CD14-positive monocyte (primary cell): ENCODE data around the gene BTC. TPM values are rescaled to one million over a fixed set of nuclear protein-coding genes. Genes with fewer than 3 reads are reported as not detected.

Experiments
- DNase-seq, 3 donors: peaks; one replicate each; pipeline ENCODE4 v3.0.0-alpha.2; 2011 to 2022
- H2AFZ ChIP-seq: 2 replicates; pipeline ENCODE4 v1.6.0; 2012; ENCODE audit warnings: mild to moderate bottlenecking, low read depth, low read length, inconsistent platforms; ENCODE audit not compliant: insufficient read depth, poor library complexity, severe bottlenecking
- H3K27ac ChIP-seq, 2 donors: 1 replicate in 1 of 2; 2 replicates in 1 of 2; pipeline ENCODE4 v1.5.1; 2012 to 2013; ENCODE audit warnings: low read length in 2 of 2, control low read depth in 1 of 2, inconsistent platforms in 1 of 2, low read depth in 1 of 2, mild to moderate bottlenecking in 1 of 2
- H3K27me3 ChIP-seq, 2 donors: one replicate each; pipeline versions ENCODE4 v1.6.0 to v1.6.1; 2011 to 2013; ENCODE audit warnings: low read length in 2 of 2; ENCODE audit not compliant: control insufficient read depth in 2 of 2, insufficient read depth in 2 of 2
- H3K36me3 ChIP-seq, 2 donors: replicated peaks in 1 of 2; 1 replicate in 1 of 2; 2 replicates in 1 of 2; pipeline versions ENCODE4 v1.5.1 to v1.6.1; 2012 to 2013; ENCODE audit warnings: low read length in 2 of 2, control low read depth in 1 of 2, inconsistent platforms in 1 of 2, mild to moderate bottlenecking in 1 of 2; ENCODE audit not compliant: insufficient read depth in 2 of 2, control insufficient read depth in 1 of 2
- H3K4me1 ChIP-seq, 2 donors: 1 replicate in 1 of 2; 2 replicates in 1 of 2; pipeline versions ENCODE4 v1.5.1 to v1.6.1; 2012 to 2013; ENCODE audit warnings: low read length in 2 of 2, control low read depth in 1 of 2, inconsistent platforms in 1 of 2, mild to moderate bottlenecking in 1 of 2, moderate library complexity in 1 of 2; ENCODE audit not compliant: insufficient read depth in 2 of 2, control insufficient read depth in 1 of 2
- H3K4me2 ChIP-seq: replicated peaks from 2 replicates; pipeline ENCODE3; 2012; ENCODE audit warnings: low read length, moderate library complexity, mild to moderate bottlenecking; ENCODE audit not compliant: poor library complexity, severe bottlenecking; ENCODE audit errors: extremely low read depth
- H3K4me3 ChIP-seq, 3 experiments: fragments of 200-600 bp in 1 of 3; sonication (generic) in 1 of 3; replicated peaks in 1 of 3; 1 replicate in 2 of 3; 2 replicates in 1 of 3; pipeline ENCODE4 v1.5.1; 2011 to 2013; ENCODE audit warnings: low read length in 3 of 3, mild to moderate bottlenecking in 3 of 3, control low read depth in 2 of 3, low read depth in 2 of 3, inconsistent platforms in 1 of 3, moderate library complexity in 1 of 3
- H3K79me2 ChIP-seq: 2 replicates; pipeline ENCODE4 v1.6.0; 2012; ENCODE audit warnings: mild to moderate bottlenecking, control low read depth, inconsistent platforms, low read length, moderate library complexity; ENCODE audit not compliant: insufficient read depth
- H3K9ac ChIP-seq: 2 replicates; pipeline ENCODE4 v1.6.0; 2017; ENCODE audit warnings: low read length, mild to moderate bottlenecking; ENCODE audit not compliant: insufficient read depth, poor library complexity, severe bottlenecking
- H3K9me3 ChIP-seq, 2 donors: replicated peaks in 1 of 2; 1 replicate in 1 of 2; 2 replicates in 1 of 2; pipeline versions ENCODE4 v1.5.1 to v1.6.1; 2012 to 2013; ENCODE audit warnings: low read length in 2 of 2, control low read depth in 1 of 2; ENCODE audit not compliant: control insufficient read depth in 1 of 2, insufficient read depth in 1 of 2
- H4K20me1 ChIP-seq: 2 replicates; pipeline ENCODE4 v1.6.0; 2012; ENCODE audit warnings: mild to moderate bottlenecking, low read length, control low read depth, moderate library complexity; ENCODE audit not compliant: insufficient read depth
- H3K27ac Mint-ChIP-seq, 7 donors: one replicate each; pipeline ENCODE4 v1.8.0; 2020; ENCODE audit warnings: mild to moderate bottlenecking in 7 of 7, mixed read lengths in 7 of 7, moderate library complexity in 6 of 7, inconsistent platforms in 2 of 7
- H3K27me3 Mint-ChIP-seq, 3 donors: one replicate each; pipeline ENCODE4 v1.8.0; 2021 to 2022; ENCODE audit warnings: low read depth in 3 of 3, mild to moderate bottlenecking in 3 of 3, mixed read lengths in 3 of 3, moderate library complexity in 3 of 3, inconsistent platforms in 1 of 3
- H3K36me3 Mint-ChIP-seq, 2 donors: one replicate each; pipeline ENCODE4 v1.8.0; 2020; ENCODE audit warnings: mixed read lengths in 2 of 2, inconsistent platforms in 1 of 2, mild to moderate bottlenecking in 1 of 2
- H3K4me1 Mint-ChIP-seq: one replicate; pipeline ENCODE4 v1.8.0; 2020; ENCODE audit warnings: mild to moderate bottlenecking, mixed read lengths
- H3K4me3 Mint-ChIP-seq, 2 donors: one replicate each; pipeline ENCODE4 v1.8.0; 2020; ENCODE audit warnings: mild to moderate bottlenecking in 2 of 2, mixed read lengths in 2 of 2, moderate library complexity in 1 of 2
- H3K9me3 Mint-ChIP-seq, 7 donors: one replicate each; pipeline ENCODE4 v1.8.0; 2020 to 2022; ENCODE audit warnings: mixed read lengths in 7 of 7, mild to moderate bottlenecking in 6 of 7, moderate library complexity in 6 of 7, inconsistent platforms in 2 of 7
- WGBS: methylation state at CpG from one replicate; pipeline ENCODE4 v1.1.5; 2013; ENCODE audit warnings: missing lambda C conversion rate; ENCODE audit not compliant: insufficient coverage; 5-methylcytosine and 5-hydroxymethylcytosine counted together
- intact Hi-C, 2 donors: fragments of 100-400 bp; cut with micrococcal nuclease; formaldehyde crosslinking; loops; one replicate each; pipeline versions ENCODE4 v1.15.0 to v1.15.1; 2023
- polyA plus RNA-seq, 3 donors: library from polyadenylated mRNA; depleted of rRNA in 1 of 3; unstranded in 2 of 3; stranded (reverse) in 1 of 3; fragments of 300-500 nt in 2 of 3; fragments of >200 nt in 1 of 3; fragmentation: Illumina TruSeq in 2 of 3; gene quantifications; 1 replicate in 2 of 3; 2 replicates in 1 of 3; pipeline ENCODE4 v1.2.3, GENCODE V29; 2012 to 2021
- TF ChIP-seq, protein P1 (sequence below): fragments of 200-600 bp; IDR thresholded peaks from one replicate; pipeline ENCODE4 v1.8.0; 2022; ENCODE audit warnings: antibody characterized with exemption, mild to moderate bottlenecking

Gene BTC
- polyA plus RNA-seq, 3 donors: not detected

DNA sequence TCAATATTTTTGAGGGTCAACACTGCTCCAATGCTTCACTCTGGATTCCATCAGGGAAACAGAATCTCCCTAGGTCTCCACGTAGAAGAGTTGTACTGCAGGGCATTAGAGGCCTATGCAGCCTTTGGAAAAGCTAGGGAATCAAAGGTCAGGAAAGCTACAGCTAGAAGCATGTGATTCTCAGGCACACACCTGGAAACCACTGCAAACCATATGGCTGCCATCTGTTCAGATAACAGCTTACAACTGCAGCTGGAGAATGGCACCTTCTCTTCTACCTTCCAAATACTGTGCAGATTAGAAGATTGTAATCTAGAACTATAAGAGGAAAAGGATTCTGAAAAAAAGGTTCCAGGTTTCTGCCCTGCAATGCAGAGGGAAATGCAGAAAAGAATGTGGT lies 60.6 kb downstream of the BTC start:
- intact Hi-C loops: no loop called here
- no peak overlapping the region for H2AFZ ChIP-seq
- no peak overlapping the region for H3K4me3 ChIP-seq
- Mint-ChIP-seq H3K4me1 (no peaks in the 10 kb centered on the region), H3K9me3 (peaks cover 0 to 3% (median 0%) of the 10 kb centered on the region in 7 donors), H3K27me3 (no peaks in the 10 kb centered on the region), H3K36me3 (no peaks in the 10 kb centered on the region), H3K27ac (no peak overlapping the region), H3K4me3 (no peak overlapping the region)
- TF ChIP-seq, protein P1, sequence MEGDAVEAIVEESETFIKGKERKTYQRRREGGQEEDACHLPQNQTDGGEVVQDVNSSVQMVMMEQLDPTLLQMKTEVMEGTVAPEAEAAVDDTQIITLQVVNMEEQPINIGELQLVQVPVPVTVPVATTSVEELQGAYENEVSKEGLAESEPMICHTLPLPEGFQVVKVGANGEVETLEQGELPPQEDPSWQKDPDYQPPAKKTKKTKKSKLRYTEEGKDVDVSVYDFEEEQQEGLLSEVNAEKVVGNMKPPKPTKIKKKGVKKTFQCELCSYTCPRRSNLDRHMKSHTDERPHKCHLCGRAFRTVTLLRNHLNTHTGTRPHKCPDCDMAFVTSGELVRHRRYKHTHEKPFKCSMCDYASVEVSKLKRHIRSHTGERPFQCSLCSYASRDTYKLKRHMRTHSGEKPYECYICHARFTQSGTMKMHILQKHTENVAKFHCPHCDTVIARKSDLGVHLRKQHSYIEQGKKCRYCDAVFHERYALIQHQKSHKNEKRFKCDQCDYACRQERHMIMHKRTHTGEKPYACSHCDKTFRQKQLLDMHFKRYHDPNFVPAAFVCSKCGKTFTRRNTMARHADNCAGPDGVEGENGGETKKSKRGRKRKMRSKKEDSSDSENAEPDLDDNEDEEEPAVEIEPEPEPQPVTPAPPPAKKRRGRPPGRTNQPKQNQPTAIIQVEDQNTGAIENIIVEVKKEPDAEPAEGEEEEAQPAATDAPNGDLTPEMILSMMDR: no peak
- H3K9me3 ChIP-seq: no peaks in the 10 kb centered on the region
- no peaks in the 10 kb centered on the region for H3K27me3 ChIP-seq
- H3K27ac ChIP-seq: no peak overlapping the region
- WGBS: no CpG with 5 or more reads among the region's 1 CpG
- no peaks in the 10 kb centered on the region for H3K79me2 ChIP-seq
- H3K4me2 ChIP-seq: no peak overlapping the region
- H3K9ac ChIP-seq: no peak overlapping the region
- H3K36me3 ChIP-seq: no peaks in the 10 kb centered on the region
- H3K4me1 ChIP-seq: no peaks in the 10 kb centered on the region
- DNase-seq: no peak
- H4K20me1 ChIP-seq: no peaks in the 10 kb centered on the region

DNA sequence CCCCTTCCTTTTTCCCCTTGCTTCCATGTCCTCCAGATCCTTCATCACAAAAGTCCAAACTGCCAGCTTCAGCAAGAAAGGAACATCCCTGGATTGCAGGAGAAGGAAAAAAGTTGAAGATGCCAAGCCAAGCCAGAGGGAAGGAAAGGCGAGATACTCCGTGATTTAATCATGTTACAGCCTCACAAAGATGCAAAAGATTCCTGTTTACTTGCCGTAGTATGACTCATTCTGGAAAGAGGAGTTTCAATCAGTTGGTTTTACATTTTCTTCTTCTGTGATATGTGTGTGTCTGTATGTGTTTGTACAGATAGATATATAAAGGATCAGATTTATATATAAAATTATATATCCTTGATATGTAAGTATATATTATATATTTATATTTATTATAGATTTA lies 69.3 kb downstream of the BTC start:
- Mint-ChIP-seq H3K27me3 (peaks cover 0 to 1% (median 0%) of the 10 kb centered on the region in 3 donors), H3K4me1 (no peaks in the 10 kb centered on the region), H3K36me3 (no peaks in the 10 kb centered on the region), H3K4me3 (no peak overlapping the region), H3K27ac (no peak overlapping the region), H3K9me3 (peaks cover 0 to 10% (median 0%) of the 10 kb centered on the region in 7 donors)
- intact Hi-C loops: no loop called here
- no peak overlapping the region for H3K9ac ChIP-seq
- TF ChIP-seq, protein P1: no peak
- no peaks in the 10 kb centered on the region for H3K79me2 ChIP-seq
- no peaks in the 10 kb centered on the region for H3K4me1 ChIP-seq
- no peak overlapping the region for H2AFZ ChIP-seq
- DNase-seq: no peak
- H3K9me3 ChIP-seq: no peaks in the 10 kb centered on the region
- H3K4me3 ChIP-seq: no peak overlapping the region
- H4K20me1 ChIP-seq: no peaks in the 10 kb centered on the region
- 100% methylated on average over 1 of the region's 3 CpGs for WGBS
- H3K4me2 ChIP-seq: no peak overlapping the region
- no peaks in the 10 kb centered on the region for H3K36me3 ChIP-seq
- no peaks in the 10 kb centered on the region for H3K27me3 ChIP-seq
- no peak overlapping the region for H3K27ac ChIP-seq
